Measurements from ENCODE around the gene LRRC4C.

Gene LRRC4C

DNA sequence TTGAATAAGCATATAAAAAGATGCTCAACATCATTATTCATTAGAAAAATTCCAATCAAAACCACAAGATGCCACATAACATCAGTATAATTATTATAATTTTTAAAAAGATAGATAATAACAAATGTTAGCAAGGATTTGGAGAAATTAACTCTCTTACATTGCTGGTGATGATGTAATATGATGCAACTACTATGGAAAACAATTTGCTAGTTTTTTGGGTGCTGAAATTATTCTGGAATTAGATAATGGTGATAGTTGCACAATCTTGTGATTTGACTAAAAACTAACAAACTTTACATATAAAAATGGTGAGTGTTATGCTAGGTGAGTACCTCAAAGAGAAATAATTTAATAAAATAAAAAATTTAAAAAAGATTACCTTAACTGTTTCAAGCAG lies 412.2 kb downstream of the LRRC4C start:
- H3K4me3 ChIP-seq (ENCODE audit: low read length in 2 of 2), result no peak overlapping the region
- H3K4me2 ChIP-seq (ENCODE audit: insufficient read depth, low read length, poor library complexity, severe bottlenecking), result no peak overlapping the region
- H2BK5ac ChIP-seq (ENCODE audit: low read length), result no peak overlapping the region
- no peak overlapping the region for H3K14ac ChIP-seq (ENCODE audit: low read length)
- no peaks in the 10 kb centered on the region for H3K27me3 ChIP-seq (ENCODE audit: control insufficient read depth in 3 of 3, insufficient read depth in 3 of 3, low read depth in 1 of 3, low read length in 3 of 3)
- H4K91ac ChIP-seq (ENCODE audit: low read depth, low read length, poor library complexity), result no peak overlapping the region
- H3K18ac ChIP-seq (ENCODE audit: low read length), result no peak overlapping the region
- no peaks in the 10 kb centered on the region for H3K79me1 ChIP-seq (ENCODE audit: low read depth, low read length)
- no peak overlapping the region for H3K9ac ChIP-seq (ENCODE audit: low read depth, low read length, poor library complexity)
- DNase-seq (ENCODE audit: low spot score), result no peak
- H2AFZ ChIP-seq (ENCODE audit: low read length), result no peak overlapping the region
- no peak overlapping the region for H2AK5ac ChIP-seq (ENCODE audit: low read depth, low read length)
- no peak overlapping the region for H4K8ac ChIP-seq (ENCODE audit: low read depth, low read length)
- H3K23ac ChIP-seq (ENCODE audit: low read depth, low read length, poor library complexity), result no peak overlapping the region
- H3K4me1 ChIP-seq (ENCODE audit: control insufficient read depth in 2 of 2, insufficient read depth in 1 of 2, low read depth in 1 of 2, low read length in 2 of 2), result no peaks in the 10 kb centered on the region
- no peak overlapping the region for H2BK120ac ChIP-seq (ENCODE audit: low read depth, low read length)
- no peak overlapping the region for H2BK15ac ChIP-seq (ENCODE audit: low read length)
- H2BK12ac ChIP-seq (ENCODE audit: low read length), result no peak overlapping the region
- H3K27ac ChIP-seq (replicated peaks; ENCODE audit: low read length), result no peak overlapping the region
- no peaks in the 10 kb centered on the region for H3K36me3 ChIP-seq (replicated peaks in 1 of 2; ENCODE audit: control insufficient read depth in 2 of 2, insufficient read depth in 2 of 2, low read length in 2 of 2)
- no peaks in the 10 kb centered on the region for H3K9me3 ChIP-seq (replicated peaks in 1 of 2; ENCODE audit: control insufficient read depth in 2 of 2, insufficient read depth in 1 of 2, low read depth in 1 of 2, low read length in 2 of 2)
- no peak overlapping the region for H3K4ac ChIP-seq (ENCODE audit: low read length)

DNA sequence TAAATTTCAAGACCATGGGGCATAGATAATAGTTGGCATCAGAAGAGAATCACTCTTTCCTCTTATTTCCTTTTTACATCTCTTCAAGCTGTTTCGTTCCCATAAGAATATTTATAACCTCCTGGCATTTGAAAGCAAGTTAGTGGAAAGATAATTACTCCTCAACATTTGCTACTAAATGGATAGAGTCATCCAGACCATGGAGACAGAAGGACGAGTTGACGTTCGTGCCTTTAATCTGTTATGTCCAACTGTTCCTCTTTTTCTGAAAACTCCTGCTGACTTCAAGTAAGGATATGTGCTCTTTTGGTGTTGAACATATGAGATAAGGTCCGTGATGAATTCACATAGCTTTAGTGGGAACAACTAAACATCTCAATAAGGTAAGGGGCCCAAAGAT lies 414.2 kb downstream of the LRRC4C start:
- H3K18ac ChIP-seq (ENCODE audit: low read length), result no peak overlapping the region
- H3K4me3 ChIP-seq (ENCODE audit: low read length in 2 of 2), result no peak overlapping the region
- no peak overlapping the region for H3K9ac ChIP-seq (ENCODE audit: low read depth, low read length, poor library complexity)
- no peak for DNase-seq (ENCODE audit: low spot score)
- H2BK12ac ChIP-seq (ENCODE audit: low read length), result no peak overlapping the region
- H2AFZ ChIP-seq (ENCODE audit: low read length), result no peak overlapping the region
- H3K4ac ChIP-seq (ENCODE audit: low read length), result no peak overlapping the region
- no peak overlapping the region for H3K4me2 ChIP-seq (ENCODE audit: insufficient read depth, low read length, poor library complexity, severe bottlenecking)
- no peak overlapping the region for H2BK5ac ChIP-seq (ENCODE audit: low read length)
- no peak overlapping the region for H2BK120ac ChIP-seq (ENCODE audit: low read depth, low read length)
- no peaks in the 10 kb centered on the region for H3K27me3 ChIP-seq (ENCODE audit: control insufficient read depth in 3 of 3, insufficient read depth in 3 of 3, low read depth in 1 of 3, low read length in 3 of 3)
- no peak overlapping the region for H2BK15ac ChIP-seq (ENCODE audit: low read length)
- H3K14ac ChIP-seq (ENCODE audit: low read length), result no peak overlapping the region
- no peaks in the 10 kb centered on the region for H3K4me1 ChIP-seq (ENCODE audit: control insufficient read depth in 2 of 2, insufficient read depth in 1 of 2, low read depth in 1 of 2, low read length in 2 of 2)
- H4K91ac ChIP-seq (ENCODE audit: low read depth, low read length, poor library complexity), result no peak overlapping the region
- H3K27ac ChIP-seq (replicated peaks; ENCODE audit: low read length), result no peak overlapping the region
- WGBS, 2 donors (ENCODE audit: extremely low coverage in 2 of 2, insufficient read length in 2 of 2, insufficient replicate concordance in 1 of 2), result no CpG with 5 or more reads among the region's 5 CpGs
- H4K8ac ChIP-seq (ENCODE audit: low read depth, low read length), result no peak overlapping the region
- H3K79me1 ChIP-seq (ENCODE audit: low read depth, low read length), result no peaks in the 10 kb centered on the region
- H2AK5ac ChIP-seq (ENCODE audit: low read depth, low read length), result no peak overlapping the region
- H3K36me3 ChIP-seq (replicated peaks in 1 of 2; ENCODE audit: control insufficient read depth in 2 of 2, insufficient read depth in 2 of 2, low read length in 2 of 2), result no peaks in the 10 kb centered on the region
- H3K23ac ChIP-seq (ENCODE audit: low read depth, low read length, poor library complexity), result no peak overlapping the region
- H3K9me3 ChIP-seq (replicated peaks in 1 of 2; ENCODE audit: control insufficient read depth in 2 of 2, insufficient read depth in 1 of 2, low read depth in 1 of 2, low read length in 2 of 2), result no peaks in the 10 kb centered on the region

DNA sequence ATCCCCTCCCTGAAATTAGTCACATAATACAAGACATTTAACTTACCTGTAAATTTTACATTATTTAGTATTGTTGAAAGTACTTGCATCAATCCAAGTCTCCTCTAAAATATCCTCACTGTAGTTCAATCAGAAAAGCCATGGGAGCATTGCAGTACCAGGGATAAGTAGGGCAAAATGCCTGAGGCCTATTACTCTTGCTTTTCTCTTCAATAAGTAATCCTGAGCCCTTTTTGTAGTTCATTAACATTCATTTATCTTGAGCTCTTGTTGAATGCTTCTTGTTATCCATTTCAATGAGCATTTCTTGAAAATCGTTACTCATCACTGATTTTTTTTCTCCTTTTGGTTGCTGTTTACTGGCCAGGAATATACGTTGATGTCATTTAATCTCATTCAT lies 414.7 kb downstream of the LRRC4C start:
- no peak overlapping the region for H2AFZ ChIP-seq (ENCODE audit: low read length)
- no peak for DNase-seq (ENCODE audit: low spot score)
- H3K4me2 ChIP-seq (ENCODE audit: insufficient read depth, low read length, poor library complexity, severe bottlenecking), result no peak overlapping the region
- no peak overlapping the region for H3K18ac ChIP-seq (ENCODE audit: low read length)
- H4K91ac ChIP-seq (ENCODE audit: low read depth, low read length, poor library complexity), result no peak overlapping the region
- H2AK5ac ChIP-seq (ENCODE audit: low read depth, low read length), result no peak overlapping the region
- no peak overlapping the region for H3K9ac ChIP-seq (ENCODE audit: low read depth, low read length, poor library complexity)
- H3K4ac ChIP-seq (ENCODE audit: low read length), result no peak overlapping the region
- no peak overlapping the region for H2BK15ac ChIP-seq (ENCODE audit: low read length)
- no peaks in the 10 kb centered on the region for H3K79me1 ChIP-seq (ENCODE audit: low read depth, low read length)
- no peak overlapping the region for H4K8ac ChIP-seq (ENCODE audit: low read depth, low read length)
- no peak overlapping the region for H2BK120ac ChIP-seq (ENCODE audit: low read depth, low read length)
- H3K4me1 ChIP-seq (ENCODE audit: control insufficient read depth in 2 of 2, insufficient read depth in 1 of 2, low read depth in 1 of 2, low read length in 2 of 2), result no peaks in the 10 kb centered on the region
- H3K9me3 ChIP-seq (replicated peaks in 1 of 2; ENCODE audit: control insufficient read depth in 2 of 2, insufficient read depth in 1 of 2, low read depth in 1 of 2, low read length in 2 of 2), result no peaks in the 10 kb centered on the region
- no peaks in the 10 kb centered on the region for H3K36me3 ChIP-seq (replicated peaks in 1 of 2; ENCODE audit: control insufficient read depth in 2 of 2, insufficient read depth in 2 of 2, low read length in 2 of 2)
- H2BK12ac ChIP-seq (ENCODE audit: low read length), result no peak overlapping the region
- no peak overlapping the region for H3K27ac ChIP-seq (replicated peaks; ENCODE audit: low read length)
- WGBS, 2 donors (ENCODE audit: extremely low coverage in 2 of 2, insufficient read length in 2 of 2, insufficient replicate concordance in 1 of 2), result no CpG with 5 or more reads among the region's 2 CpGs
- no peaks in the 10 kb centered on the region for H3K27me3 ChIP-seq (ENCODE audit: control insufficient read depth in 3 of 3, insufficient read depth in 3 of 3, low read depth in 1 of 3, low read length in 3 of 3)
- H2BK5ac ChIP-seq (ENCODE audit: low read length), result no peak overlapping the region
- H3K14ac ChIP-seq (ENCODE audit: low read length), result no peak overlapping the region
- no peak overlapping the region for H3K4me3 ChIP-seq (ENCODE audit: low read length in 2 of 2)
- no peak overlapping the region for H3K23ac ChIP-seq (ENCODE audit: low read depth, low read length, poor library complexity)

DNA sequence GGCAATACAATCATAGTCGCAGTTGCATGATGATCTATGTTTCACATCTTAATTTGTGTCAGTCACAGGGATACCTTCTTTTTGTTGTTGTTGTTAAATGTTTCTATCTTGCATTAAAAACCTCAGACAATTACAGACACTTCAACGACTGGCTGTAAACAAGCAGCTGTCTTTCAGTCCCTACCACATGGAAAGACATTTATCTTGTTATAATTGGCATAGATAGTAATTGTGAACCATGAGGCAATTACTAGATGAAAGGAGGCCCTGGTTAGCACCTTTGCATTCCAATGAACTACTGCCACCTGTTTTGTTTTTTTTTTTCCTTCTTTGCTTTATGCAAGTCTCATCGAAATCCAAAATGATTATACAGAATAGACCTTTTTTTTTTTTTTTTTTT lies 416.8 kb downstream of the LRRC4C start:
- H3K4me2 ChIP-seq (ENCODE audit: insufficient read depth, low read length, poor library complexity, severe bottlenecking), result no peak overlapping the region
- H4K91ac ChIP-seq (ENCODE audit: low read depth, low read length, poor library complexity), result no peak overlapping the region
- H3K79me1 ChIP-seq (ENCODE audit: low read depth, low read length), result no peaks in the 10 kb centered on the region
- H3K14ac ChIP-seq (ENCODE audit: low read length), result no peak overlapping the region
- no peak overlapping the region for H2AFZ ChIP-seq (ENCODE audit: low read length)
- no peaks in the 10 kb centered on the region for H3K4me1 ChIP-seq (ENCODE audit: control insufficient read depth in 2 of 2, insufficient read depth in 1 of 2, low read depth in 1 of 2, low read length in 2 of 2)
- no peak for DNase-seq (ENCODE audit: low spot score)
- no peak overlapping the region for H4K8ac ChIP-seq (ENCODE audit: low read depth, low read length)
- no peak overlapping the region for H2BK15ac ChIP-seq (ENCODE audit: low read length)
- no peaks in the 10 kb centered on the region for H3K27me3 ChIP-seq (ENCODE audit: control insufficient read depth in 3 of 3, insufficient read depth in 3 of 3, low read depth in 1 of 3, low read length in 3 of 3)
- H3K4ac ChIP-seq (ENCODE audit: low read length), result no peak overlapping the region
- no peaks in the 10 kb centered on the region for H3K9me3 ChIP-seq (replicated peaks in 1 of 2; ENCODE audit: control insufficient read depth in 2 of 2, insufficient read depth in 1 of 2, low read depth in 1 of 2, low read length in 2 of 2)
- H2BK120ac ChIP-seq (ENCODE audit: low read depth, low read length), result no peak overlapping the region
- no CpG with 5 or more reads among the region's 3 CpGs for WGBS, 2 donors (ENCODE audit: extremely low coverage in 2 of 2, insufficient read length in 2 of 2, insufficient replicate concordance in 1 of 2)
- no peak overlapping the region for H2BK5ac ChIP-seq (ENCODE audit: low read length)
- H2AK5ac ChIP-seq (ENCODE audit: low read depth, low read length), result no peak overlapping the region
- no peak overlapping the region for H3K18ac ChIP-seq (ENCODE audit: low read length)
- H2BK12ac ChIP-seq (ENCODE audit: low read length), result no peak overlapping the region
- no peak overlapping the region for H3K9ac ChIP-seq (ENCODE audit: low read depth, low read length, poor library complexity)
- H3K27ac ChIP-seq (replicated peaks; ENCODE audit: low read length), result no peak overlapping the region
- no peaks in the 10 kb centered on the region for H3K36me3 ChIP-seq (replicated peaks in 1 of 2; ENCODE audit: control insufficient read depth in 2 of 2, insufficient read depth in 2 of 2, low read length in 2 of 2)
- no peak overlapping the region for H3K4me3 ChIP-seq (ENCODE audit: low read length in 2 of 2)
- H3K23ac ChIP-seq (ENCODE audit: low read depth, low read length, poor library complexity), result no peak overlapping the region
